ENCODE measurements around the gene C1QTNF5. TPM values are rescaled to one million over a fixed set of nuclear protein-coding genes. Genes with fewer than 3 reads are reported as not detected.

The C1QTNF5 gene
- total RNA-seq, 4 donors from 2014 or later, result 12.5 to 55.2 (median 34.1) TPM

- H3K4me1 ChIP-seq, result no peaks in the 10 kb centered on the region
- H3K27ac ChIP-seq, result no peak overlapping the region
- H3K27me3 ChIP-seq, result no peaks in the 10 kb centered on the region
- WGBS, 2 donors, result 63 to 78% methylated on average over 2 of the region's 2 CpGs
- no peaks in the 10 kb centered on the region for H3K9me3 ChIP-seq
- DNase-seq (ENCODE audit: low spot score in 2 of 2), result no peak
- H3K4me3 ChIP-seq, result no peak overlapping the region
- no peaks in the 10 kb centered on the region for H3K36me3 ChIP-seq
- TF ChIP-seq CTCF (IDR thresholded peaks at IDR 0.05) (no peak), POLR2A (IDR thresholded peaks at IDR 0.05) (no peak), EP300 (IDR thresholded peaks at IDR 0.05) (no peak)
Observed at GRCh38 chr11:119347242-119347641, 6.6 kb upstream of the C1QTNF5 start.

GRCh38 chr11:119346605-119347004 is 5.9 kb upstream of the C1QTNF5 start, which contains the start of gene MFRP:
Gene MFRP, minus strand, starts transcription at chr11:119346705. Its CDS starts 192 bp downstream, at chr11:119346513.
- Histone ChIP-seq H3K4me1 (peaks cover 0 to 2% (median under 1%) of the 10 kb centered on the region in 4 donors), H3K9me3 (no peaks in the 10 kb centered on the region), H3K27ac (no peak within 1 kb of the TSS), H3K27me3 (no peaks in the 10 kb centered on the region), H3K4me3 (no peak within 1 kb of the TSS), H3K36me3 (no peaks in the 10 kb centered on the region)
- no peak for DNase-seq (ENCODE audit: low spot score in 2 of 2)
- no peak for TF ChIP-seq EP300 (IDR thresholded peaks at IDR 0.05)
- 48% methylated on average over 5 to 6 of the region's 6 CpGs for whole genome bisulfite sequencing, 2 donors

DNA sequence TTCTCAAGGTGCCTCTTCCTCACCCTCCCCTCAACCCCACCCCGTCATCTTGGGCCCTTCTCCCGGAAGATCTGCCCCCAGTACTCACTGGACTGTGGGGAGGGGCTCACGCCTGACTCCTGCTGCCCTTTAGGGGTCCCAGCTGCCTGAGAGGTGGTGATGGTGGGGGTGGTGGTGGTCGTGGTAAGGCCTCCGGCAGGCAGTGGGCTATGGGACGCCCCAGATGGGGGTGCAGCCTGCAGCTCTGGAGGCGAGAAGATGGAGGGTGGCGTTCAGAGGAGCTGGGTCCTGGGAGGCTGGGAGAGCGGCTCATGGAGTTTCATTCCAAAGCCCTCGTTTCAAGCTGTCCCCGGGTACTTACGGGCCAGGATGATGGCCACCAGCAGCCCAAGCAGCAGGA is 5.0 kb upstream of the C1QTNF5 start:
- no peak for DNase-seq (ENCODE audit: low spot score in 2 of 2)
- Histone ChIP-seq H3K4me1 (peaks cover 0 to 11% (median 8%) of the 10 kb centered on the region in 4 donors), H3K27ac (no peak overlapping the region), H3K9me3 (no peaks in the 10 kb centered on the region), H3K4me3 (no peak overlapping the region), H3K27me3 (no peaks in the 10 kb centered on the region), H3K36me3 (no peaks in the 10 kb centered on the region)
- WGBS, 2 donors, result 84 to 88% methylated on average over 12 of the region's 12 CpGs
- TF ChIP-seq CTCF (IDR thresholded peaks at IDR 0.05) (no peak), EP300 (IDR thresholded peaks at IDR 0.05) (no peak), POLR2A (IDR thresholded peaks at IDR 0.05) (no peak)

- Histone ChIP-seq H3K9me3 (no peaks in the 10 kb centered on the region), H3K27ac (no peak overlapping the region), H3K36me3 (no peaks in the 10 kb centered on the region), H3K4me1 (peaks cover 0 to 23% (median 18%) of the 10 kb centered on the region in 4 donors), H3K27me3 (no peaks in the 10 kb centered on the region), H3K4me3 (no peak overlapping the region)
- 73 to 84% methylated on average over 14 of the region's 14 CpGs for WGBS, 2 donors
- no peak for DNase-seq (ENCODE audit: low spot score in 2 of 2)
- TF ChIP-seq CTCF (IDR thresholded peaks at IDR 0.05) (no peak), EP300 (IDR thresholded peaks at IDR 0.05) (no peak)
Observed at GRCh38 chr11:119344291-119345010, 3.8 kb upstream of the C1QTNF5 start.

GRCh38 chr11:119343726-119344125 is 3.0 kb upstream of the C1QTNF5 start:
- no peak for DNase-seq (ENCODE audit: low spot score in 2 of 2)
- H3K4me1 ChIP-seq, result peaks cover 0 to 31% (median 24%) of the 10 kb centered on the region in 4 donors
- no peak overlapping the region for H3K27ac ChIP-seq
- H3K9me3 ChIP-seq, result no peaks in the 10 kb centered on the region
- TF ChIP-seq POLR2A (IDR thresholded peaks at IDR 0.05) (no peak), EP300 (IDR thresholded peaks at IDR 0.05) (no peak)
- no peaks in the 10 kb centered on the region for H3K27me3 ChIP-seq
- H3K36me3 ChIP-seq, result no peaks in the 10 kb centered on the region
- WGBS, 2 donors, result 85 to 89% methylated on average over 6 to 7 of the region's 7 CpGs
- no peak overlapping the region for H3K4me3 ChIP-seq

- no peaks in the 10 kb centered on the region for H3K27me3 ChIP-seq
- no peak for TF ChIP-seq EP300 (IDR thresholded peaks at IDR 0.05)
- TF ChIP-seq POLR2A (IDR thresholded peaks at IDR 0.05), result no peak
- TF ChIP-seq CTCF (IDR thresholded peaks at IDR 0.05), result no peak
- peaks cover 0 to 2% (median 0%) of the 10 kb centered on the region in 3 donors for H3K36me3 ChIP-seq
- no peaks in the 10 kb centered on the region for H3K9me3 ChIP-seq
- WGBS, 2 donors, result 79 to 83% methylated on average over 5 to 6 of the region's 10 CpGs
- no peak overlapping the region for H3K27ac ChIP-seq
- peaks cover 0 to 42% (median 31%) of the 10 kb centered on the region in 4 donors for H3K4me1 ChIP-seq
- no peak for DNase-seq (ENCODE audit: low spot score in 2 of 2)
- no peak overlapping the region for H3K4me3 ChIP-seq
Observed at GRCh38 chr11:119342362-119343130, 1.9 kb upstream of the C1QTNF5 start.
